PFSK-1 (cell line): ENCODE results near the gene UBE2H.

Experiments used
- FOXP2 ChIP-seq: optimal IDR thresholded peaks from 2 replicates; pipeline ENCODE3; 2011; ENCODE audit warnings: borderline replicate concordance, control low read depth, inconsistent platforms; ENCODE audit not compliant: insufficient read depth; ENCODE audit errors: extremely low read length, extremely low read depth
- POLR2AphosphoS5 ChIP-seq: IDR thresholded peaks from 2 replicates; pipeline ENCODE4 v1.6.1; 2012; ENCODE audit warnings: low read depth, mild to moderate bottlenecking, control low read depth, low read length, moderate library complexity
- REST ChIP-seq, 2 experiments: IDR thresholded peaks; 2 replicates each; pipeline versions ENCODE4 v1.6.1 to v1.8.0; 2011 to 2012; ENCODE audit warnings: low read depth in 2 of 2, low read length in 2 of 2, control low read depth in 1 of 2, inconsistent platforms in 1 of 2, mild to moderate bottlenecking in 1 of 2, moderate library complexity in 1 of 2; ENCODE audit not compliant: insufficient read depth in 1 of 2
- SIN3A ChIP-seq: IDR thresholded peaks from 2 replicates; pipeline ENCODE4 v1.6.1; 2012; ENCODE audit warnings: mild to moderate bottlenecking, low read length, moderate library complexity, borderline replicate concordance; ENCODE audit not compliant: insufficient read depth
- TAF1 ChIP-seq: IDR thresholded peaks from 2 replicates; pipeline ENCODE4 v1.6.1; 2012; ENCODE audit warnings: low read length, control low read depth, borderline replicate concordance; ENCODE audit not compliant: insufficient read depth

The UBE2H gene

DNA sequence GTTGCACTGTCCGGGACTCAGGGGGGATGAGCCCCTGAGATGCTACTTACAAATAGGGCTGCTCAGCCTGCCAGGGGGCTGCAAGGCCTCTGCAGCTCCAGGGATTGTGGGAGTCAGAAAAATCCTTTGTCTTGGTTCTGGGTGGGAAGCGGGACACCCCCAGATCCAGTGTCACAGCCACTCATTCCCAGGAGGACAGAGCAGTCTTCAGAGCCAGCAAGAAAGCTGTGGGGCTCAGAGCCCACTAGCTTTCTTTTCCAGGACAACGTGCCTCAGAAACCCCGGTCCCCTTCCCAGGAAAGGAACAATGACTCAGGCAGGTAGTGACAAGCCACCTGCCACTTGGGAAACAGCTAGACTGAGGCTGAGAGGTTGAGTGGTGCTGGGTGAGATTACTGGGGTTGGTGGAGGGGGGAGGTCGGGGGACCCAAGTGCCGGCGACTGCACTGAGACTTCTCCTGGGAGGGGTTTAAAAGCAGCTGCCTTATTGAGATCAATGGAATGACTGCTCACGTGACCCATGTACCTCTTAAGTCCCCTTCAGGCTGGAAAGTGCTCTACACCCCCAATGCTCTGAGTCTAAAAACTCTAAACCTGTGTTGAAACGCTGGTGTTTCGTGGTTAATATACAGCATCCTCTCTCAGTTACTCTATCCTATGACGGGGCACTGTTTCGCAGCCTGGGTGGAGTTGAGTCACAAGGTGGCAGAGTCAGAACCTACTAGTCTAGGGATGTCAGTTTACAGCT, 123.6 kb downstream of the UBE2H start:
- TF ChIP-seq FOXP2 (no peak), POLR2AphosphoS5 (no peak), REST (IDR thresholded peaks at IDR 0.05; ENCODE audit: insufficient read depth in 1 of 2, low read depth in 2 of 2, low read length in 2 of 2) (no peak), TAF1 (no peak), SIN3A (no peak)

GRCh38 chr7:129828078-129828762, 124.5 kb downstream of the UBE2H start:
- TF ChIP-seq SIN3A (no peak), TAF1 (no peak), POLR2AphosphoS5 (no peak), FOXP2 (no peak), REST (IDR thresholded peaks at IDR 0.05; ENCODE audit: insufficient read depth in 1 of 2, low read depth in 2 of 2, low read length in 2 of 2) (no peak)

- TF ChIP-seq TAF1 (no peak), POLR2AphosphoS5 (no peak), SIN3A (no peak), REST (IDR thresholded peaks at IDR 0.05; ENCODE audit: insufficient read depth in 1 of 2, low read depth in 2 of 2, low read length in 2 of 2) (no peak), FOXP2 (no peak)
Measured at GRCh38 chr7:129827467-129827990, 125.2 kb downstream of the UBE2H start.

- TF ChIP-seq REST (IDR thresholded peaks at IDR 0.05; ENCODE audit: insufficient read depth in 1 of 2, low read depth in 2 of 2, low read length in 2 of 2) (no peak), FOXP2 (peak; percentile 76)
Measured at GRCh38 chr7:129825209-129825970, 127.4 kb downstream of the UBE2H start.
